MV-4-11 (cell line): Measurements from ENCODE around the gene ATOSA.

Experiments used
- DNase-seq: peaks from one replicate; lab custom pipeline; 2025; lab: John Stamatoyannopoulos, UW

The ATOSA gene

GRCh38 chr15:52651114-52651513 lies 28.1 kb downstream of the ATOSA start:
- DNase-seq: no peak

GRCh38 chr15:52649686-52650085 lies 29.5 kb downstream of the ATOSA start:
- no peak for DNase-seq

- no peak for DNase-seq
Observed at GRCh38 chr15:52645916-52646315, 33.3 kb downstream of the ATOSA start.

GRCh38 chr15:52642386-52643361 lies 36.5 kb downstream of the ATOSA start:
- no peak for DNase-seq

GRCh38 chr15:52636459-52636858 lies 42.7 kb downstream of the ATOSA start:
- DNase-seq: no peak

- no peak for DNase-seq
Observed at GRCh38 chr15:52635908-52636307, 43.3 kb downstream of the ATOSA start.
